A549 (cell line): ENCODE measurements around the gene DRD3. TPM values are rescaled to one million over a fixed set of nuclear protein-coding genes. Genes with fewer than 3 reads are reported as not detected.

Experiments
- ATAC-seq, 2 experiments: fragments of 200-7000 bp in 1 of 2; fragments of >200 bp in 1 of 2; cut with Nextera tagmentation in 1 of 2; cut with Tn5 transposase in 1 of 2; 3 replicates each; pipeline versions ENCODE4 v1.8.0 to v1.9.1; 2018 to 2020; ENCODE audit warnings: mild to moderate bottlenecking in 1 of 2, moderate library complexity in 1 of 2
- CTCF ChIA-PET: fragments of 300-600 bp; sonication (Branson Sonifier 250); formaldehyde crosslinking; extraction: SDS; loops from one replicate; lab custom pipeline; 2021; ENCODE audit warnings: antibody characterized with exemption, inconsistent platforms; lab: Yijun Ruan, JAX
- POLR2A ChIA-PET: fragments of 350-600 bp; formaldehyde crosslinking; extraction: SDS; loops from one replicate; lab custom pipeline; 2021; ENCODE audit warnings: antibody characterized with exemption, inconsistent platforms; lab: Yijun Ruan, JAX
- DNase-seq, 2 experiments: peaks; one replicate each; pipeline versions ENCODE4 v3.0.0 to v3.0.0-alpha.2; 2011 to 2016; ENCODE audit warnings: low read depth in 1 of 2, low spot score in 1 of 2
- FAIRE-seq: peaks from 2 replicates; lab custom pipeline; 2011; peaks lifted over from hg19 to GRCh38; lab: Jason Lieb, UNC
- H3K27ac ChIP-seq, 2 experiments: fragments of >200 bp; sonication (Bioruptor Twin); formaldehyde crosslinking; 3 replicates each; pipeline ENCODE4 v1.5.1; 2016 to 2017
- H3K4me1 ChIP-seq: fragments of >200 bp; sonication (Bioruptor Twin); formaldehyde crosslinking; 3 replicates; pipeline ENCODE4 v1.6.1; 2016
- H3K4me2 ChIP-seq: fragments of >200 bp; sonication (Bioruptor Twin); formaldehyde crosslinking; 3 replicates; pipeline ENCODE4 v1.6.1; 2016
- H3K4me3 ChIP-seq: fragments of >200 bp; sonication (Bioruptor Twin); formaldehyde crosslinking; 3 replicates; pipeline ENCODE4 v1.5.1; 2016
- H3K9me3 ChIP-seq: fragments of >200 bp; sonication (Bioruptor Twin); formaldehyde crosslinking; 3 replicates; pipeline ENCODE4 v1.6.1; 2016
- ATOH8 ChIP-seq: fragments of 250-450 bp; sonication (Bioruptor Pico); IDR thresholded peaks from 2 replicates; pipeline ENCODE4 v1.5.0; 2020; ENCODE audit warnings: low read depth, mild to moderate bottlenecking, moderate library complexity
- BCL3 ChIP-seq: fragments of >200 bp; sonication (Bioruptor Twin); formaldehyde crosslinking; IDR thresholded peaks from 3 replicates; pipeline ENCODE4 v1.6.1; 2016
- BHLHE40 ChIP-seq: IDR thresholded peaks from 2 replicates; pipeline ENCODE4 v1.6.1; 2012; ENCODE audit warnings: low read depth, low read length, inconsistent platforms
- CHD2 ChIP-seq: fragments of 150-350 bp; IDR thresholded peaks from 2 replicates; pipeline ENCODE4 v1.6.1; 2014; ENCODE audit warnings: low read length; ENCODE audit not compliant: partially characterized antibody
- CHD4 ChIP-seq: fragments of 200-600 bp; sonication (generic); IDR thresholded peaks from 2 replicates; pipeline ENCODE4 v1.6.1; 2016; ENCODE audit warnings: antibody characterized with exemption, mild to moderate bottlenecking, borderline replicate concordance
- E2F6 ChIP-seq: IDR thresholded peaks from 2 replicates; pipeline ENCODE4 v1.6.1; 2012; ENCODE audit warnings: low read depth, borderline replicate concordance
- EHMT2 ChIP-seq: fragments of 200-600 bp; sonication (generic); IDR thresholded peaks from 2 replicates; pipeline ENCODE4 v1.6.1; 2016; ENCODE audit warnings: antibody characterized with exemption, low read depth, mild to moderate bottlenecking, moderate library complexity
- EP300 ChIP-seq, 2 experiments: fragments of >200 bp; sonication (Bioruptor Twin); formaldehyde crosslinking; IDR thresholded peaks; 2 replicates in 1 of 2; 3 replicates in 1 of 2; pipeline ENCODE4 v1.6.1; 2016 to 2017
- GATA3 ChIP-seq: IDR thresholded peaks from 2 replicates; pipeline ENCODE4 v1.6.1; 2012; ENCODE audit warnings: borderline replicate concordance
- HOXB5 ChIP-seq: fragments of 250-450 bp; sonication (Bioruptor Pico); IDR thresholded peaks from 2 replicates; pipeline ENCODE4 v1.5.0; 2020; ENCODE audit warnings: mild to moderate bottlenecking, moderate library complexity
- NFE2L2 ChIP-seq: fragments of 150-350 bp; conservative IDR thresholded peaks from 2 replicates; pipeline ENCODE4 v1.6.1; 2014; ENCODE audit warnings: low read length
- NPAS2 ChIP-seq: fragments of 250-450 bp; sonication (Bioruptor Pico); IDR thresholded peaks from 2 replicates; pipeline ENCODE4 v1.8.0; 2022; ENCODE audit warnings: mild to moderate bottlenecking, moderate library complexity, borderline replicate concordance
- PHF8 ChIP-seq: fragments of 200-600 bp; sonication (generic); IDR thresholded peaks from 2 replicates; pipeline ENCODE4 v1.6.1; 2016; ENCODE audit warnings: low read depth, mild to moderate bottlenecking, antibody characterized with exemption, moderate library complexity, borderline replicate concordance
- RAD21 ChIP-seq, 2 experiments: fragments of >200 bp in 1 of 2; sonication (Bioruptor Twin) in 1 of 2; formaldehyde crosslinking in 1 of 2; IDR thresholded peaks in 1 of 2; conservative IDR thresholded peaks in 1 of 2; 2 replicates in 1 of 2; 3 replicates in 1 of 2; pipeline ENCODE4 v1.6.1; 2012 to 2018; ENCODE audit warnings: inconsistent platforms in 1 of 2
- RARB ChIP-seq: fragments of 250-450 bp; sonication (Bioruptor Pico); IDR thresholded peaks from 2 replicates; pipeline ENCODE4 v1.8.0; 2021; ENCODE audit warnings: mild to moderate bottlenecking, moderate library complexity
- REST ChIP-seq: fragments of 200-600 bp; sonication (generic); IDR thresholded peaks from 2 replicates; pipeline ENCODE4 v1.6.1; 2016; ENCODE audit warnings: antibody characterized with exemption, mild to moderate bottlenecking, moderate library complexity
- RFX5 ChIP-seq: fragments of 450-650 bp; IDR thresholded peaks from 2 replicates; pipeline ENCODE4 v1.7.1; 2014; ENCODE audit warnings: antibody characterized with exemption, mild to moderate bottlenecking, moderate library complexity
- USF2 ChIP-seq: fragments of 450-650 bp; IDR thresholded peaks from 2 replicates; pipeline ENCODE4 v1.6.1; 2014; ENCODE audit warnings: antibody characterized with exemption
- ZC3H11A ChIP-seq: fragments of 450-650 bp; IDR thresholded peaks from 2 replicates; pipeline ENCODE4 v1.6.1; 2014; ENCODE audit warnings: antibody characterized with exemption, mild to moderate bottlenecking
- ZNF302 ChIP-seq: fragments of 250-450 bp; sonication (Bioruptor Pico); IDR thresholded peaks from 2 replicates; pipeline ENCODE4 v1.9.0; 2021; ENCODE audit warnings: inconsistent platforms, mild to moderate bottlenecking, moderate library complexity
- WGBS: methylation state at CpG from one replicate; pipeline ENCODE4 v1.1.6; 2017; ENCODE audit errors: missing lambda C conversion rate; 5-methylcytosine and 5-hydroxymethylcytosine counted together
- polyA plus RNA-seq, 4 experiments: library from polyadenylated mRNA; depleted of rRNA in 3 of 4; stranded (reverse); fragments of >200 nt; fragmentation: RNase III in 1 of 4; extraction: RNeasy Plus Mini Kit Qiagen cat#74134 plus additional on column Dnase treatment in 1 of 4; gene quantifications; 2 replicates in 3 of 4; 3 replicates in 1 of 4; pipeline ENCODE4 v1.2.3, GENCODE V29; 2011 to 2017

Gene DRD3
- polyA plus RNA-seq, 2 of the 4 experiments (the other 2 are of a cell fraction) = not detected

- Histone ChIP-seq H3K4me3 (no peak overlapping the region), H3K9me3 (no peaks in the 10 kb centered on the region), H3K4me2 (no peak overlapping the region), H3K27ac (no peak overlapping the region), H3K4me1 (no peaks in the 10 kb centered on the region)
- no peak for DNase-seq
- ChIA-PET CTCF (interaction anchor here (0.6 to 1.7 kb wide), 3 partner anchors 23 to 257 kb away, joined by 3 to 5 read pairs (median 4); no protein-coding TSS in a partner anchor), POLR2A (no interaction called here)
- no peak for TF ChIP-seq NFE2L2
- TF ChIP-seq RARB (CRISPR knock-in tag) = no peak
- no peak for TF ChIP-seq USF2
- TF ChIP-seq HOXB5 (CRISPR knock-in tag) = no peak
- TF ChIP-seq PHF8 = no peak
- TF ChIP-seq RAD21 (conservative IDR thresholded peaks at IDR 0.05 in 1 of 2, IDR thresholded peaks at IDR 0.05 in 1 of 2) = no peak
- no peak for TF ChIP-seq CHD2
- no peak for TF ChIP-seq ATOH8 (CRISPR knock-in tag)
- no peak for TF ChIP-seq REST
- TF ChIP-seq RFX5 = no peak
- no peak for TF ChIP-seq NPAS2 (CRISPR knock-in tag)
- no peak for TF ChIP-seq EHMT2
- TF ChIP-seq BCL3 = no peak
- TF ChIP-seq E2F6 = no peak
- no peak for FAIRE-seq
- WGBS = 55% methylated on average over 3 of the region's 3 CpGs
- ATAC-seq = no peak
Observed at GRCh38 chr3:114127517-114127916, 51.3 kb downstream of the DRD3 start.

GRCh38 chr3:114126461-114126860 lies 52.4 kb downstream of the DRD3 start:
- Histone ChIP-seq H3K27ac (no peak overlapping the region), H3K9me3 (no peaks in the 10 kb centered on the region)
- TF ChIP-seq GATA3 = no peak
- TF ChIP-seq ZC3H11A = no peak
- TF ChIP-seq CHD4 = no peak
- no peak for TF ChIP-seq CHD2
- TF ChIP-seq EP300 (IDR thresholded peaks at IDR 0.05) = no peak
- TF ChIP-seq RFX5 = no peak
- TF ChIP-seq NPAS2 (CRISPR knock-in tag) = no peak
- TF ChIP-seq BHLHE40 = no peak
- TF ChIP-seq NFE2L2 = no peak
- TF ChIP-seq RARB (CRISPR knock-in tag) = no peak
- TF ChIP-seq ZNF302 = no peak
- TF ChIP-seq, all 56 proteins: peak for 0
- ChIA-PET POLR2A (no interaction called here), CTCF (no interaction called here)
- FAIRE-seq (no peak), DNase-seq (no peak), ATAC-seq (no peak)
- Histone ChIP-seq H3K4me1 (no peaks in the 10 kb centered on the region), H3K4me2 (no peak overlapping the region), H3K4me3 (no peak overlapping the region)
- 7% methylated on average over 1 of the region's 1 CpG for WGBS
